Progenitor cell of endocrine pancreas (in vitro differentiated cells): ENCODE data around the gene TMEM240. TPM values are rescaled to one million over a fixed set of nuclear protein-coding genes. Genes with fewer than 3 reads are reported as not detected.
"Not testable (repeated sequence)": the region's sequence is repeated elsewhere in the genome, so short reads cannot be mapped to it uniquely, and the experiment has no call there.

Experiments used
- DNase-seq: peaks from one replicate; pipeline ENCODE4 v3.0.0; 2021; ENCODE audit warnings: low spot score; ENCODE audit not compliant: unreplicated experiment
- H3K27ac Mint-ChIP-seq: 2 replicates; pipeline ENCODE4 v1.8.0; 2021; ENCODE audit warnings: mild to moderate bottlenecking, moderate library complexity, mixed read lengths
- H3K27me3 Mint-ChIP-seq: 2 replicates; pipeline ENCODE4 v1.8.0; 2021; ENCODE audit warnings: mixed read lengths
- H3K36me3 Mint-ChIP-seq: 2 replicates; pipeline ENCODE4 v1.8.0; 2022; ENCODE audit warnings: mixed read lengths; ENCODE audit not compliant: insufficient read depth
- H3K4me1 Mint-ChIP-seq: 2 replicates; pipeline ENCODE4 v1.8.0; 2021; ENCODE audit warnings: low read depth, mixed read lengths
- H3K4me3 Mint-ChIP-seq: 2 replicates; pipeline ENCODE4 v1.8.0; 2021; ENCODE audit warnings: low read depth, mild to moderate bottlenecking, moderate library complexity, mixed read lengths
- H3K9me3 Mint-ChIP-seq: 2 replicates; pipeline ENCODE4 v1.8.0; 2021; ENCODE audit warnings: low read depth, mixed read lengths
- CTCF ChIP-seq: fragments of 200-600 bp; sonication (generic); IDR thresholded peaks from one replicate; pipeline ENCODE4 v1.5.0; 2021; ENCODE audit warnings: antibody characterized with exemption, mild to moderate bottlenecking; ENCODE audit not compliant: unreplicated experiment
- total RNA-seq: library from RNA; stranded (reverse); gene quantifications from 2 replicates; pipeline ENCODE4 v1.2.1, GENCODE V29; 2021

The TMEM240 gene
- total RNA-seq, 1 donor from 2014 or later, result 6.6 TPM

- DNase-seq, result peak; percentile 95
- H3K9me3 Mint-ChIP-seq, result no peaks in the 10 kb centered on the region
- H3K4me1 Mint-ChIP-seq, result peaks cover 5% of the 10 kb centered on the region
- H3K27ac Mint-ChIP-seq, result peak within 1 kb of the TSS; percentile 91
- no peak for TF ChIP-seq CTCF
- H3K4me3 Mint-ChIP-seq, result peak within 1 kb of the TSS; percentile 85
- no peaks in the 10 kb centered on the region for H3K36me3 Mint-ChIP-seq
- no peaks in the 10 kb centered on the region for H3K27me3 Mint-ChIP-seq
Measured at GRCh38 chr1:1511533-1512285, 28.7 kb downstream of the TMEM240 start, which contains the start of gene ATAD3A. Gene ATAD3A (plus strand): TSS chr1:1512162. CDS start chr1:1512269, 107 bp downstream.

GRCh38 chr1:1510912-1511532 lies 29.4 kb downstream of the TMEM240 start:
- Mint-ChIP-seq H3K27ac (peak overlapping the region; percentile 91), H3K27me3 (no peaks in the 10 kb centered on the region), H3K4me1 (peaks cover 5% of the 10 kb centered on the region), H3K4me3 (peak overlapping the region; percentile 85), H3K9me3 (no peaks in the 10 kb centered on the region), H3K36me3 (no peaks in the 10 kb centered on the region)
- DNase-seq, result no peak
- peak; percentile 19 for TF ChIP-seq CTCF

GRCh38 chr1:1509465-1509850 lies 31.0 kb downstream of the TMEM240 start:
- DNase-seq, H3K9me3 Mint-ChIP-seq, H3K27ac Mint-ChIP-seq, H3K4me3 Mint-ChIP-seq, H3K36me3 Mint-ChIP-seq, H3K27me3 Mint-ChIP-seq: not testable (repeated sequence)
- H3K4me1 Mint-ChIP-seq, result peaks cover 12% of the 10 kb centered on the region

- H3K4me3 Mint-ChIP-seq, H3K27me3 Mint-ChIP-seq: not testable (repeated sequence)
- H3K4me1 Mint-ChIP-seq, result peaks cover 12% of the 10 kb centered on the region
Measured at GRCh38 chr1:1508775-1509464, 31.5 kb downstream of the TMEM240 start.

GRCh38 chr1:1507305-1507704 lies 33.1 kb downstream of the TMEM240 start:
- no peak overlapping the region for H3K27ac Mint-ChIP-seq
- no peak for TF ChIP-seq CTCF

More at GRCh38 chr1:1508775-1509464, 31.5 kb downstream of the TMEM240 start:
- not testable (repeated sequence) for H3K27ac Mint-ChIP-seq, H3K9me3 Mint-ChIP-seq, H3K36me3 Mint-ChIP-seq, DNase-seq

GRCh38 chr1:1505801-1506200 lies 34.6 kb downstream of the TMEM240 start:
- H3K27me3 Mint-ChIP-seq, DNase-seq, H3K9me3 Mint-ChIP-seq, H3K4me3 Mint-ChIP-seq, H3K4me1 Mint-ChIP-seq, H3K36me3 Mint-ChIP-seq: not testable (repeated sequence)
- peak overlapping the region; percentile 64 for H3K27ac Mint-ChIP-seq

More at GRCh38 chr1:1507305-1507704, 33.1 kb downstream of the TMEM240 start:
- peaks cover 10% of the 10 kb centered on the region for H3K4me1 Mint-ChIP-seq
- no peaks in the 10 kb centered on the region for H3K9me3 Mint-ChIP-seq
- no peaks in the 10 kb centered on the region for H3K27me3 Mint-ChIP-seq
- no peak overlapping the region for H3K4me3 Mint-ChIP-seq
- no peaks in the 10 kb centered on the region for H3K36me3 Mint-ChIP-seq
- DNase-seq, result no peak
